Chondrocyte (in vitro differentiated cells): ENCODE results near the gene ASIC2. TPM values are rescaled to one million over a fixed set of nuclear protein-coding genes. Genes with fewer than 3 reads are reported as not detected.

Experiments used
- DNase-seq: peaks from one replicate; pipeline ENCODE4 v3.0.0; 2021; ENCODE audit warnings: mixed read lengths, low spot score
- H3K27ac Mint-ChIP-seq: one replicate; pipeline ENCODE4 v1.8.0; 2021; ENCODE audit warnings: mild to moderate bottlenecking, moderate library complexity, mixed read lengths; ENCODE audit not compliant: unreplicated experiment
- H3K27me3 Mint-ChIP-seq: 2 replicates; pipeline ENCODE4 v1.8.0; 2021; ENCODE audit warnings: low read depth, mixed read lengths
- H3K36me3 Mint-ChIP-seq: 2 replicates; pipeline ENCODE4 v1.8.0; 2021; ENCODE audit warnings: low read depth, mixed read lengths
- H3K4me1 Mint-ChIP-seq: 2 replicates; pipeline ENCODE4 v1.8.0; 2021; ENCODE audit warnings: low read depth, mild to moderate bottlenecking, mixed read lengths
- H3K4me3 Mint-ChIP-seq: one replicate; pipeline ENCODE4 v1.8.0; 2021; ENCODE audit warnings: mild to moderate bottlenecking, moderate library complexity, mixed read lengths; ENCODE audit not compliant: unreplicated experiment
- H3K9me3 Mint-ChIP-seq: 2 replicates; pipeline ENCODE4 v1.8.0; 2021; ENCODE audit warnings: low read depth, mixed read lengths
- CTCF ChIP-seq: fragments of 200-600 bp; sonication (generic); IDR thresholded peaks from 2 replicates; pipeline ENCODE4 v1.5.0; 2021; ENCODE audit warnings: antibody characterized with exemption, mild to moderate bottlenecking, moderate library complexity
- total RNA-seq: library from RNA; stranded (reverse); gene quantifications from 3 replicates; pipeline ENCODE4 v1.2.1, GENCODE V29; 2021

ASIC2 gene
- total RNA-seq, 1 donor from 2014 or later: not detected

- Mint-ChIP-seq H3K27ac (no peak overlapping the region), H3K4me1 (no peaks in the 10 kb centered on the region), H3K9me3 (no peaks in the 10 kb centered on the region), H3K4me3 (no peak overlapping the region), H3K36me3 (no peaks in the 10 kb centered on the region), H3K27me3 (peaks cover 19% of the 10 kb centered on the region)
- TF ChIP-seq CTCF: no peak
- DNase-seq: no peak
These were observed 29.7 kb downstream of the ASIC2 start for GRCh38 chr17:33263396-33263795.

- no peak overlapping the region for H3K4me3 Mint-ChIP-seq
- no peaks in the 10 kb centered on the region for H3K36me3 Mint-ChIP-seq
- H3K27ac Mint-ChIP-seq: no peak overlapping the region
- no peaks in the 10 kb centered on the region for H3K4me1 Mint-ChIP-seq
- no peak for TF ChIP-seq CTCF
- peaks cover 23% of the 10 kb centered on the region for H3K27me3 Mint-ChIP-seq
- no peaks in the 10 kb centered on the region for H3K9me3 Mint-ChIP-seq
- DNase-seq: no peak
These were observed 30.6 kb downstream of the ASIC2 start for GRCh38 chr17:33262266-33263123.

- no peak overlapping the region for H3K4me3 Mint-ChIP-seq
- H3K4me1 Mint-ChIP-seq: no peaks in the 10 kb centered on the region
- DNase-seq: no peak
- peaks cover 25% of the 10 kb centered on the region for H3K27me3 Mint-ChIP-seq
- TF ChIP-seq CTCF: no peak
- no peaks in the 10 kb centered on the region for H3K36me3 Mint-ChIP-seq
- no peaks in the 10 kb centered on the region for H3K9me3 Mint-ChIP-seq
- no peak overlapping the region for H3K27ac Mint-ChIP-seq
These were observed 31.3 kb downstream of the ASIC2 start for GRCh38 chr17:33261820-33262219.

- Mint-ChIP-seq H3K27ac (no peak overlapping the region), H3K9me3 (no peaks in the 10 kb centered on the region), H3K36me3 (no peaks in the 10 kb centered on the region), H3K4me1 (no peaks in the 10 kb centered on the region), H3K27me3 (peaks cover 27% of the 10 kb centered on the region), H3K4me3 (no peak overlapping the region)
- no peak for TF ChIP-seq CTCF
- no peak for DNase-seq
These were observed 32.5 kb downstream of the ASIC2 start for GRCh38 chr17:33260638-33261037.

- no peaks in the 10 kb centered on the region for H3K9me3 Mint-ChIP-seq
- peaks cover 33% of the 10 kb centered on the region for H3K27me3 Mint-ChIP-seq
- H3K4me3 Mint-ChIP-seq: no peak overlapping the region
- H3K27ac Mint-ChIP-seq: no peak overlapping the region
- no peaks in the 10 kb centered on the region for H3K36me3 Mint-ChIP-seq
- DNase-seq: no peak
- no peak for TF ChIP-seq CTCF
- H3K4me1 Mint-ChIP-seq: no peaks in the 10 kb centered on the region
These were observed 34.8 kb downstream of the ASIC2 start for GRCh38 chr17:33258296-33258695.
